ENCODE data around the gene FOXO1. TPM values are rescaled to one million over a fixed set of nuclear protein-coding genes. Genes with fewer than 3 reads are reported as not detected.

The FOXO1 gene
- total and polyA plus RNA-seq, 2 of the 13 experiments (the other 11 are each of a cell fraction or from before 2014, with no cell fraction given), result 8.1 to 13.1 TPM

DNA sequence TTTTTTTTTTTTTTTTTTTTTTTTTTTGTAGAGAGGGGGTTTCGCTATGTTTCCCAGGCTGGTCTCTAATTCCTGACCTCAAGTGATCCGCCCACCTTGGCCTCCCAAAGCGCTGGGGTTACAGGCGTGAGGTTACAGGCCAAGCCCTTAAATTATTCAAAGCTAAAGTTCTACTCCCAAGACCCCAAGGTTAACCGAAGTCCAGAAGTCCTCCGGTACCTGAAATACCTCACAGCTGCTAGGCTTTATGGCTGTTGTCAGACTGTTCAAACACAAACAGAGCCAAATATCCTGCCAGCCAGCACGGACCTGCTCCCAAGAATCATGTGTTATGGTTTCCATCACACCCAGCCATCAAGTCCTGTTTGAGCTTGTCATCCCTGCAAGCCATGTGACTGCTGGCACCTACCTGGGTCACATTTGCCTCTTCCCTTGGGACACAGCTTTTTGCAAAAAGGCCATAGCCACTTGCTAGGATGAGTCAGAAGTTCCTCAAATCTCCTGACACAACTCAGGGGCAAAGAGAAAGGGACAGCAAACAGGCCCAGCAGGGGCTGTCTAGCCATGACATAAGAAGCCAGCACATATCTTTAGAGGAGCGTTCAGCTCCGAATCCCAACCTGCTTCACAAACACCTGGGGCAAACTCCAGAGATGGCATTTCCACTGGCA, 129.9 kb downstream of the FOXO1 start (continued):
- no peak for TF ChIP-seq TRAFD1 (CRISPR knock-in tag; IDR thresholded peaks at IDR 0.05; ENCODE audit: borderline replicate concordance)
- no peak for TF ChIP-seq HMGA1 (CRISPR knock-in tag; conservative IDR thresholded peaks at IDR 0.05)
- no peak for TF ChIP-seq ZNF20 (CRISPR knock-in tag; IDR thresholded peaks at IDR 0.05)
- TF ChIP-seq KMT2B (CRISPR knock-in tag; IDR thresholded peaks at IDR 0.05), result no peak
- TF ChIP-seq TBX3 (IDR thresholded peaks at IDR 0.05; ENCODE audit: borderline replicate concordance), result peak; percentile 66; the same call in 1 of the 2 replicates
- peak; percentile 93; the same call in 1 of the 2 replicates for TF ChIP-seq MEIS1 (CRISPR knock-in tag; IDR thresholded peaks at IDR 0.05; ENCODE audit: borderline replicate concordance)
- peak; percentile 37; the same call in 1 of the 2 replicates for TF ChIP-seq EHMT2 (IDR thresholded peaks at IDR 0.05; ENCODE audit: borderline replicate concordance, low read depth, low read length)
- 0 out of 2 replicates have a peak, but pooled peaks have one; percentile 58 for TF ChIP-seq ATF7-NPFF (CRISPR knock-in tag; IDR thresholded peaks at IDR 0.05; ENCODE audit: low read depth)
- TF ChIP-seq, protein P1, sequence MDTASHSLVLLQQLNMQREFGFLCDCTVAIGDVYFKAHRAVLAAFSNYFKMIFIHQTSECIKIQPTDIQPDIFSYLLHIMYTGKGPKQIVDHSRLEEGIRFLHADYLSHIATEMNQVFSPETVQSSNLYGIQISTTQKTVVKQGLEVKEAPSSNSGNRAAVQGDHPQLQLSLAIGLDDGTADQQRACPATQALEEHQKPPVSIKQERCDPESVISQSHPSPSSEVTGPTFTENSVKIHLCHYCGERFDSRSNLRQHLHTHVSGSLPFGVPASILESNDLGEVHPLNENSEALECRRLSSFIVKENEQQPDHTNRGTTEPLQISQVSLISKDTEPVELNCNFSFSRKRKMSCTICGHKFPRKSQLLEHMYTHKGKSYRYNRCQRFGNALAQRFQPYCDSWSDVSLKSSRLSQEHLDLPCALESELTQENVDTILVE (CRISPR knock-in tag; IDR thresholded peaks at IDR 0.05), result 0 out of 2 replicates have a peak, but pooled peaks have one; percentile 34
- peak; percentile 52; the same call in 1 of the 2 replicates for TF ChIP-seq ISL2 (CRISPR knock-in tag; IDR thresholded peaks at IDR 0.05)
- no peak for TF ChIP-seq NPAS2 (CRISPR knock-in tag; IDR thresholded peaks at IDR 0.05; ENCODE audit: borderline replicate concordance)
- peak; percentile 63; the same call in 1 of the 2 replicates for TF ChIP-seq CREM (IDR thresholded peaks at IDR 0.05)
- no peak for TF ChIP-seq CREM (CRISPR knock-in tag; IDR thresholded peaks at IDR 0.05)
- TF ChIP-seq, protein P2, sequence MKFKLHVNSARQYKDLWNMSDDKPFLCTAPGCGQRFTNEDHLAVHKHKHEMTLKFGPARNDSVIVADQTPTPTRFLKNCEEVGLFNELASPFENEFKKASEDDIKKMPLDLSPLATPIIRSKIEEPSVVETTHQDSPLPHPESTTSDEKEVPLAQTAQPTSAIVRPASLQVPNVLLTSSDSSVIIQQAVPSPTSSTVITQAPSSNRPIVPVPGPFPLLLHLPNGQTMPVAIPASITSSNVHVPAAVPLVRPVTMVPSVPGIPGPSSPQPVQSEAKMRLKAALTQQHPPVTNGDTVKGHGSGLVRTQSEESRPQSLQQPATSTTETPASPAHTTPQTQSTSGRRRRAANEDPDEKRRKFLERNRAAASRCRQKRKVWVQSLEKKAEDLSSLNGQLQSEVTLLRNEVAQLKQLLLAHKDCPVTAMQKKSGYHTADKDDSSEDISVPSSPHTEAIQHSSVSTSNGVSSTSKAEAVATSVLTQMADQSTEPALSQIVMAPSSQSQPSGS (CRISPR knock-in tag; IDR thresholded peaks at IDR 0.05), result peak; percentile 69; the same call in 1 of the 2 replicates
- no peak for TF ChIP-seq ZNF83 (CRISPR knock-in tag; IDR thresholded peaks at IDR 0.05; ENCODE audit: borderline replicate concordance)
- TF ChIP-seq, protein P3, sequence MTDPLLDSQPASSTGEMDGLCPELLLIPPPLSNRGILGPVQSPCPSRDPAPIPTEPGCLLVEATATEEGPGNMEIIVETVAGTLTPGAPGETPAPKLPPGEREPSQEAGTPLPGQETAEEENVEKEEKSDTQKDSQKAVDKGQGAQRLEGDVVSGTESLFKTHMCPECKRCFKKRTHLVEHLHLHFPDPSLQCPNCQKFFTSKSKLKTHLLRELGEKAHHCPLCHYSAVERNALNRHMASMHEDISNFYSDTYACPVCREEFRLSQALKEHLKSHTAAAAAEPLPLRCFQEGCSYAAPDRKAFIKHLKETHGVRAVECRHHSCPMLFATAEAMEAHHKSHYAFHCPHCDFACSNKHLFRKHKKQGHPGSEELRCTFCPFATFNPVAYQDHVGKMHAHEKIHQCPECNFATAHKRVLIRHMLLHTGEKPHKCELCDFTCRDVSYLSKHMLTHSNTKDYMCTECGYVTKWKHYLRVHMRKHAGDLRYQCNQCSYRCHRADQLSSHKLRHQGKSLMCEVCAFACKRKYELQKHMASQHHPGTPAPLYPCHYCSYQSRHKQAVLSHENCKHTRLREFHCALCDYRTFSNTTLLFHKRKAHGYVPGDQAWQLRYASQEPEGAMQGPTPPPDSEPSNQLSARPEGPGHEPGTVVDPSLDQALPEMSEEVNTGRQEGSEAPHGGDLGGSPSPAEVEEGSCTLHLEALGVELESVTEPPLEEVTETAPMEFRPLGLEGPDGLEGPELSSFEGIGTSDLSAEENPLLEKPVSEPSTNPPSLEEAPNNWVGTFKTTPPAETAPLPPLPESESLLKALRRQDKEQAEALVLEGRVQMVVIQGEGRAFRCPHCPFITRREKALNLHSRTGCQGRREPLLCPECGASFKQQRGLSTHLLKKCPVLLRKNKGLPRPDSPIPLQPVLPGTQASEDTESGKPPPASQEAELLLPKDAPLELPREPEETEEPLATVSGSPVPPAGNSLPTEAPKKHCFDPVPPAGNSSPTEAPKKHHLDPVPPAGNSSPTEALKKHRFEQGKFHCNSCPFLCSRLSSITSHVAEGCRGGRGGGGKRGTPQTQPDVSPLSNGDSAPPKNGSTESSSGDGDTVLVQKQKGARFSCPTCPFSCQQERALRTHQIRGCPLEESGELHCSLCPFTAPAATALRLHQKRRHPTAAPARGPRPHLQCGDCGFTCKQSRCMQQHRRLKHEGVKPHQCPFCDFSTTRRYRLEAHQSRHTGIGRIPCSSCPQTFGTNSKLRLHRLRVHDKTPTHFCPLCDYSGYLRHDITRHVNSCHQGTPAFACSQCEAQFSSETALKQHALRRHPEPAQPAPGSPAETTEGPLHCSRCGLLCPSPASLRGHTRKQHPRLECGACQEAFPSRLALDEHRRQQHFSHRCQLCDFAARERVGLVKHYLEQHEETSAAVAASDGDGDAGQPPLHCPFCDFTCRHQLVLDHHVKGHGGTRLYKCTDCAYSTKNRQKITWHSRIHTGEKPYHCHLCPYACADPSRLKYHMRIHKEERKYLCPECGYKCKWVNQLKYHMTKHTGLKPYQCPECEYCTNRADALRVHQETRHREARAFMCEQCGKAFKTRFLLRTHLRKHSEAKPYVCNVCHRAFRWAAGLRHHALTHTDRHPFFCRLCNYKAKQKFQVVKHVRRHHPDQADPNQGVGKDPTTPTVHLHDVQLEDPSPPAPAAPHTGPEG (CRISPR knock-in tag; IDR thresholded peaks at IDR 0.05), result no peak
- no peak for TF ChIP-seq PHF20 (CRISPR knock-in tag; IDR thresholded peaks at IDR 0.05)
- peak; percentile 68 for TF ChIP-seq BCL6 (CRISPR knock-in tag; IDR thresholded peaks at IDR 0.05)
- peak; percentile 58; the same call in 1 of the 2 replicates for TF ChIP-seq ZNF556 (CRISPR knock-in tag; IDR thresholded peaks at IDR 0.05; ENCODE audit: borderline replicate concordance)
- TF ChIP-seq ZFX (CRISPR knock-in tag; IDR thresholded peaks at IDR 0.05; ENCODE audit: low read depth), result peak; percentile 61; the same call in 1 of the 2 replicates
